ENCODE measurements around the gene GMDS. TPM values are rescaled to one million over a fixed set of nuclear protein-coding genes. Genes with fewer than 3 reads are reported as not detected.

GMDS gene
- total RNA-seq, 1 donor from 2014 or later: 12.6 TPM

DNA sequence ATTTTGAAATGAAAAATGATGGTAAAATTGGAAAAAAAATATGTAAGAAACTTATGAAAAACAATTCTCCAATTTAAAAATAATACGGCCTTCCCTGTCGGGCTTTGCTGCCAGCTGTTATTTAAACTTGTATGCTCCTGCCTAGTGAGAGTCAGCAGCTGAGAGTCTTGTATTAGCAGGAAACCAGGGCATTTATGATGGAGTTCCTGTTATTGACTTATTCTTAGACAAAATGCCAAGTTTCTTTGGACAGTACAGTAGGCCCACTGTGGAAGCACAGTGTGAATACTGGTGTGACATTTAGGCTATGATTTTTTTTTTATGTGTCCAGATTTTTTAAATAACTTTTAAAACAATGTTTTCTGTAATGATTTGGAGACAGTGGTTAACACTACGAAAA lies 42.1 kb downstream of the GMDS start:
- peak; percentile 94 for DNase-seq

DNA sequence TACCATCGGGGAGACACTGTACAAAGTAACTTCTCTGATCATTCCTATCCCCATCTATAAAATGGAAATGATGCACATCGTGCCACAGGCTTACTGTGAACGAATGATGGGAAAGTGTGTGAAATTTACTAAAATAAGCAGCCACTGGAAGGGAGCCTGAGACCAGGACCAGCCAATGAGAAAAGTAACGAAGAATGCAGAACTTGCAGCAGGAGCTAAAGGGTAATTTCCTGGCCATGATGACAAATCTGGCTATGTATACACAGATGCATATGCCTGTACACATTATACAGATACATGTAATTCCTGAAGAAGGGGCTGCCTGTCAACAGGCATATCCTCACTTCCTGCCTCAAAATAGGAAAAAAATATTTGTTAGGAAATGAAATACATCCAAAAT lies 47.4 kb downstream of the GMDS start:
- DNase-seq: peak; percentile 22

- peak; percentile 62 for DNase-seq
Measured at GRCh38 chr6:2197177-2197671, 48.2 kb downstream of the GMDS start.

GRCh38 chr6:2196079-2196679 lies 49.2 kb downstream of the GMDS start:
- DNase-seq: peak; percentile 86

GRCh38 chr6:2194643-2195042 lies 50.8 kb downstream of the GMDS start:
- peak; percentile 7 for DNase-seq

GRCh38 chr6:2193931-2194330 lies 51.5 kb downstream of the GMDS start:
- DNase-seq: peak; percentile 31

DNA sequence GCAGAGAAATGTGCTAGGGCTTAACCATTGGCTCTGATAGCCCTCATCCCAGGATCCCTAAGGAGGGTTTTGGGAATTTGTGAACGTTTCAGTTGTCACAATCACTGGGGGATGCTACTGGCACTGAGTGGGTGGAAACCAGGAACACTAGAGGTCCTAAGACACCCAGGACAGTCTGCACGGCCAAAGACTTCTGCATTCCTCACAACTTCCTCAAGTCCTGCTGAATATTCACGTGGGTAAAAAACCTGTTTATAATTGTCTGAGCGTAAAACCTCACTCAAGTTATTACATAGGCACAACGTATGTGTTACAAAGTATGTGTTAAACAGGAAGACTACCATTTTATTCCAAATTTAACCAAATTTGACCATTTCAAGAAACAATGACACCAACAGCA lies 52.4 kb downstream of the GMDS start:
- no peak for DNase-seq

GRCh38 chr6:2191390-2191740 lies 54.0 kb downstream of the GMDS start:
- DNase-seq: no peak

DNA sequence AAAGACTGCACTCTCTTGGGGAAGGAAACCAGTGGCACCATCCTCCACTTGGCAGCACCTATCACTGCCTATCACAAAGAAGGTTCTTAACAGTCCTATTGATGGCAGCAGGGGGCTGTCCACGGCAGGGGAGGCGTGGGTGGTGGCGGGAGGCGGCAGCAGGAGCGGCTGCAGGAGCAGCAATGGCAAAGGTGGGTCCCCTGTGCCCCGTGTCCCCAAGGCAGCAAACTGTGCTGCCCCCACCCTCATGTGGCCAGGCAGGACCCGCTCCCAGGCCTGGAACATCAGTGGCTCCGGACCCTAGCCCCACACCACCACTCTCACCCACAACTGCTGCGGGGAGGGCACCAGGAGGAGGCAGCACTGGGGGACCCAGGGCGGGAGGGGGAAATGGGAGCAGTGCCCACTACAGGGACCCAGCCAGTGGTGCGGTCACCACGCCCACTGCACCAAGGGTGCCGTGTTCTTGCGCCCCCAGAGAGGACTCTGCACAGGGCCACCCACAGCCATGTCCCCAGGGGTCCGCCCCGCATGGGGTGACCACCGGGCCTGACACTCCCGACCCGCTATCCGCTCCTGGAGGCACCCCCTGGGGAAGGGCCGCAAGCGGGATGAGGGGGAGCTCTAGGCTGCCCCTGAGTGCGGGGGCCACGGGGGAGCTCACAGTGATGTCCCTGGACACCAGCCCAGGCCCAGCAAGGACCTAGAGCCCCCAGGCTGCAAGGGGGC lies 54.6 kb downstream of the GMDS start:
- DNase-seq: no peak

DNA sequence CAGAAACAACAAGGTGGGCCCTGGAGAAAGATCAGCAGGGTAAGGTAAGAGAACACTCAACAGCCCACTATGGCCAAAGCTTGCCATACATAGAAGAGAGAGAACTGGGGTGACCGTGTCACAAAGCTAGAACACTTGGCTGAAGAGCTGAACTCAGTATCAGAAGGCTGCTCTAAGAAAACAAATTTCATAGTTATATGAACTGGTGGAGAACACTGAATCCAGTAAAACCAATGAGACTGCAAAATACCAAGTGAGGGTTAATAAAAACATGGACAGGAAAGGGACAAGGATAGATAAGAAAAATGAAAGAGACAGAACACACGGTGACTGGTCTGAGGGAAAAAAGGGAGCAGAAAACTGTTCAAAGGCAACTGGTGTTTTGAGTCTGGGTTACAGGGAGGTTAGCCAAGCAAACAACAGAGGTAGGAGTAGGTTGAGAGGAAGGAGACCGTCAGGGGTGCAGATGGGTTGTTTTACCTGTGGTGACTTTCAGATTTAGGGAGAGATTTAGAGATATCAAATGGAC lies 56.5 kb downstream of the GMDS start:
- DNase-seq: no peak

DNA sequence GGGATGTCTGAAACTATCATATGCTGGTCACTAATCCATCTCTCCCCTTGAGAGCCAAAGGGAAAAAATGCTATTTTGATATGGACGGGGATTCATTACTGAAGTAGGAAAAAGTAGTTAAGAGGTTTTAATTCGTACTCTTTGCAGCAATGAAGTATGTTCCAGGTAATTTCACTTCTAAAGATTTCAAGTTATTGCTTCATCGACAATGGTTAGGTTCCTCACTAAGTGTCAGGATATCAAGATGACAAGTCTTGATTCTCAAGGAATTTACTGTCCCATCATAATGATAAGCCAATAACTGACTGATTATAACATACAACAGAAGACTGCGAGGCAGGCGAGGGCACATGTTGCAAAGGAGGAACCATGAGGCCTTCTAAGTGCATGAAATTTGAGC lies 57.0 kb downstream of the GMDS start:
- no peak for DNase-seq

DNA sequence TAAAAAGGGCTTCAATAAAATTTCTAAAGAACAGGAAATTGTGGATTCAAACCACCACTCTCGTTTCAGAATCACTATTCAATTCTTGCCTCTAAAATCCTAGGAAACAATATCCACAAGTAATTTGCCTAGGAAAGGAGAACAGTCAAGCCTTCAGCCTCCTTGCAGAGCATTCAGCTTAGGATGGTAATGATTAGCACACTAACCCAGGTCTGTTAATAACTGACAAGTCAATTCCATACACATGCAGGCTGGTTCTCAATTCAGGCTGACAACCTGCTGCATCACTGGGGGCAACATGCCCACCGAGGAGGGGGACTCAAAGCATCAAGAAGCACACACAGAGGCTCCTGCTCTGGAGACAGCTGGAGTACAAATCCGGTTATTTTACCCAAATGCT lies 57.6 kb downstream of the GMDS start:
- no peak for DNase-seq

DNA sequence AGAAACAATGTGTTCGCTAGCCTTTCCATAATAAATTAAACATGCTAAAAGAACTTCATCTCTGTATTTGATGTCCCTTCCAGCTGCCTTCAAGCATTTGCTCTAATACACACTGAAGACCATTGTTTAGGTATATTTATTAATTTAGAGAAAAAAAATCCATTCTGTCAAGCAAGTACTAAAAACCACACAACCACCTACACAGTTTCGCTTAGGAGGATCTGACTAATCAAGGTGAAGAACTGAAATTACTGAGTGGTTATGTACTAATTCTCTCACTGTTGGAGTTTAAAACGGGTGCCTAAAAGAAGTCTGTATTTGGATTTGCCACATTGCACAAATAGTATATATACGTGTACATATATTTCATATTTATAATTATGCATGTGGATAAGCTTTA lies 58.9 kb downstream of the GMDS start:
- no peak for DNase-seq

GRCh38 chr6:2185466-2185865 lies 59.9 kb downstream of the GMDS start:
- DNase-seq: no peak

DNA sequence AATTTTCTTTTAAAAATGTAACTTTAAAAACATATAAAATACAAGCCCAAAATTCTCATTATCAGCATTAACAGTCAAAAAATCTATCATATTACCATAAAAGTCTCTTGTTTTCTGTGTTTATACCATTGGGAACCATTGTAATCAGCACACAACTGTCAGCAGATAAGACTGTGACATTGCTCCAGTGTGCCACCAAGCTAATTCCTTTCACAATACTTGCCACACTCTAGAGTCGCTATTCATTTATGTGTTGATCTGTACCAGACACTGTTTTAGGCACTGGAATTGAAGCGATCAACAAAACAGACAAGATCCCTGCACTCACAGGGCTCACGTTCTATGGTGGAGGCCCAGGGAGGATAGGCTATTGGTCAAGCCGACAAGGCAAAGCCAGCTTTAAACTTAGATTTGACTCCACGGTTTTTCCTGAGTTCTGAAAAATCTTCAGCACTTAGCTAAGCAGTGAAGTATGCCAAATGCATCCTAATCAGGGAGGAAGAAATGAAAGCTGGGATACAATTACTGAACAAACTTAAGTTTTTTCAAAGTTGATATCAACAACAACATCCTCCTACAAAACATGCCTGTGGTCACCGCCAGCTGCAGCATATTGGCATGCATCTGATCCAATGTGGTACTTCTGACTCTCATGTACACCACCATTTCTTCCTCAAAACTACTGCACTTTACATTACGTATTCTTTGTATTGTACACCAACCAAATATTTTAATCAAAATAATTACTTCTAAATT lies 60.5 kb downstream of the GMDS start:
- no peak for DNase-seq

DNA sequence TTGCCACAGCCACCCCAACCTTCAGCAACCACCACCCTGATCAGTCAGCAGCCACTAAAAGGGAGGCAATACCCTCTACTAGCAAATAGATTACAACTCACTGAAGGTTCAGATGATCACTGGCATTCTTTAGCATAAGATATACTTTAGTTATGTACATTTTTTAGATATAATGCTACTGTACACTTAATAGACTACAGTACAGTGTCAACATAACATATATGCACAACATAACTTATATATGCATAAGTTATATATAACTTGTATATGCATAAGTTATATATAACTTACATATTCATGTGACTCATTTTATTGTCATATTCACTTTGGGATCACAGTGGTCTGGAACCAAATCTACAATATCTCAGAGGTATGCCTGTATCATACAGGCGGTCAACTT lies 61.7 kb downstream of the GMDS start:
- no peak for DNase-seq

DNA sequence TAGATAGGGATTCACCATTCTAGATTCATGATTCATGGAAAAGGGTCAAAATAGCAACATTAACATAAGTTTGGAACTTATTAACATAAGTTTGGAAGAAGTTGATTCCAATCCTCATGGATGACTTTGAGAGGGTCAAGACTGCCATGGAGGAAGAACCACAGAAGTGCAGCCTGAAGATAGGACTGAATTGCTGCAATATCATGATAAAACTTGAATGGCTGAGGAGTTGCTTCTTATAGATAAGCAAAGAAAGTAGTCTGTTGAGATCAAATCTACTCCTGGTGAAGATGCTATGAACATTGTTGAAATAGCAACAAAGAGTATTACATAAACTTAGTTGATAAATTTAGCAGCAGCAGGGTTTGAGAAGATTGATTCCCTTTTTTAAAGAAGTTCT lies 62.2 kb downstream of the GMDS start:
- DNase-seq: no peak

DNA sequence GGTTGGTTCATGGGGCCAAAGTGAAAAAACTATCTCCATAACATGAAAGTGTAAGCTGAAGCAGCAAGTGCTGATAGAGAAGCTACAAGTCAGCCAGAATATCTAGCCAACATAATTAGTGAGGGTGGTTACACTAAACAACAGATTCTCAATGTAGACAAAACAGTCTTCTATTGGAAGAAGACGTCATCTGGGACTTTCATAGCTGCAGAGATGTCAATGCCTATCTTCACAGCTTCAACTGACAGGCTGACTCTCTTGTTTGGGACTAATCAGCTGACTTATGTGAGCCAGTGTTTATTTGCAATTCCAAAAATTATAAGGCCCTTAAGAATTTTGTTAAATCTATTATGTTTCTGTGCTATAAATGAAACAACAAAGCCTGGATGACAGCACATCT lies 63.2 kb downstream of the GMDS start:
- no peak for DNase-seq

GRCh38 chr6:2181567-2181966 lies 63.8 kb downstream of the GMDS start:
- DNase-seq: no peak

DNA sequence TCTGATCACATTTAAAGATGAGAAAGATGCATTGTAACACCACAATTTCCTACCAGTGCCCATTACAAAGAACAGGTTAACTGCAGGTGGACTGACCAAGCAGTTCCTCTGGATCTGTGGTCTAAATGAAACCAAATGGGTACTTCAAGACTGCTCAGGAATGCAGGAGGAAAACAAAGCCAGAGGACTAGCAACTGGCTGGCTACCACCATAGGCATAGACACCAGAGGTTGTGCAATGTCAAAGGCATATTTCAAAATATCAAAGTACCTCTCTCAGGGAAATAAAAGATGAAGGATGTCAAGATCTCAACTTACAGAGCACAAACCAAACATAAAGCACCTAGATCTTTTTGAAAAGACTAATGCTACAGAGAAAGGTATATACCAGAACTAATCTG lies 65.5 kb downstream of the GMDS start:
- DNase-seq: no peak

GRCh38 chr6:2179241-2179640 lies 66.2 kb downstream of the GMDS start:
- DNase-seq: peak; percentile 39

DNA sequence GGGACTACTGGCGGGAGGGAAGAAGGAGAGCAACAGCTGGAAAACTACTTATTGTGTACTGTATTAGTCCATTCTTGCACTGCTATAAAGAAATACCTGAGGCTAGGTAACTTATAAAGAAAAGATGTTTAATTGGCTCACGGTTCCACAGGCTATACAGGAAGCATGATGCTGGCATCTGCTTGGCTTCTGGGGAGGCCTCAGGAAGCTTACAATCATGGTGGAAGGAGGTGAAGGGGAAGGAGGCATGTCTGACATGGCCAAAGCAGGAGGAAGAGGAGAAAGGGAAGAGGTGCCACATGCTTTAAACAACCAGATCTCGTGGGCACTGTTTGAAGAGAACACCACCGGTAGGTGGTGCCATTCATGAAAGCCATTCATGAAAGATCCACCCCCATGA lies 67.3 kb downstream of the GMDS start:
- DNase-seq: no peak

DNA sequence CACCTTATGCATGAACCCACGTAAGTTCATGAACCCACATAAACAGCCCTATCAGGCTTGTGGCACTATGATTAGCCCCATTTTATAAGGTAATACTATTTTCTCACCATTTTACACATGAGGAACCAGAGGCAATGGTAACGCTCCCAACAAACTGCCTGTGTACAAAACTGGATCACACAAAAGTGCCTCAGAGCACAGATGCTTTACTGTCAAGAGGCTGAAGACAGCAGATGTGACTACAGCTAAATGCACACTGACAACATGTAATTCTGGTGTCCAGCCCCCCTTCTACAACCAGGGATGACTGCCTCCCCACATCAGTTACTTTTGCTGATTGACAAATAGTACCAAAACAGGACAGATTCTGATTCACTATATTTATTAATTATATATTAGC lies 69.6 kb downstream of the GMDS start:
- no peak for DNase-seq
